HG02610 (cell line): ENCODE data around the gene PTPRN2.
"Not testable (repeated sequence)": the region's sequence is repeated elsewhere in the genome, so short reads cannot be mapped to it uniquely, and the experiment has no call there.

Experiments used
- ATAC-seq: cut with Tn5 transposase; IDR thresholded peaks from one replicate; pipeline ENCODE4 v1.9.1; 2021; ENCODE audit warnings: mild to moderate bottlenecking, moderate library complexity; ENCODE audit not compliant: unreplicated experiment

Gene PTPRN2

GRCh38 chr7:158165711-158166110 is 421.9 kb downstream of the PTPRN2 start:
- no peak for ATAC-seq

GRCh38 chr7:158164101-158165095 is 423.2 kb downstream of the PTPRN2 start:
- ATAC-seq = no peak

GRCh38 chr7:158161194-158161593 is 426.4 kb downstream of the PTPRN2 start:
- ATAC-seq = no peak

- ATAC-seq = no peak
These were observed 427.4 kb downstream of the PTPRN2 start for GRCh38 chr7:158160199-158160598.

- ATAC-seq = no peak
These were observed 430.2 kb downstream of the PTPRN2 start for GRCh38 chr7:158157460-158157859.

- not testable (repeated sequence) for ATAC-seq
These were observed 436.4 kb downstream of the PTPRN2 start for GRCh38 chr7:158151273-158151672.

- ATAC-seq = no peak
These were observed 437.4 kb downstream of the PTPRN2 start for GRCh38 chr7:158150234-158150633.

- ATAC-seq = not testable (repeated sequence)
These were observed 440.2 kb downstream of the PTPRN2 start for GRCh38 chr7:158147431-158147830.

- ATAC-seq = no peak
These were observed 442.3 kb downstream of the PTPRN2 start for GRCh38 chr7:158145370-158145769.

- no peak for ATAC-seq
These were observed 444.2 kb downstream of the PTPRN2 start for GRCh38 chr7:158143196-158144120.

GRCh38 chr7:158142657-158143056 is 445.0 kb downstream of the PTPRN2 start:
- ATAC-seq = no peak

GRCh38 chr7:158141806-158142518 is 445.7 kb downstream of the PTPRN2 start:
- no peak for ATAC-seq

- no peak for ATAC-seq
These were observed 446.4 kb downstream of the PTPRN2 start for GRCh38 chr7:158141221-158141582.

GRCh38 chr7:158140538-158141220 is 446.9 kb downstream of the PTPRN2 start:
- ATAC-seq = no peak

GRCh38 chr7:158139499-158139898 is 448.1 kb downstream of the PTPRN2 start:
- ATAC-seq = no peak

GRCh38 chr7:158138329-158138597 is 449.4 kb downstream of the PTPRN2 start:
- ATAC-seq = no peak

- no peak for ATAC-seq
These were observed 449.9 kb downstream of the PTPRN2 start for GRCh38 chr7:158137516-158138328.

GRCh38 chr7:158135931-158136330 is 451.7 kb downstream of the PTPRN2 start:
- ATAC-seq = no peak

- no peak for ATAC-seq
These were observed 452.8 kb downstream of the PTPRN2 start for GRCh38 chr7:158134824-158135223.
